Activated CD8-positive, alpha-beta T cell treated with anti-CD3 and anti-CD28 coated beads for 36 hours (primary cell): ENCODE data around the gene BRK1. TPM values are rescaled to one million over a fixed set of nuclear protein-coding genes. Genes with fewer than 3 reads are reported as not detected.
"Not testable (repeated sequence)": the region's sequence is repeated elsewhere in the genome, so short reads cannot be mapped to it uniquely, and the experiment has no call there.

Source experiments
- ATAC-seq: fragments of 200-7000 bp; cut with Tn5 transposase; one replicate; pipeline ENCODE4 v1.10.0; 2021; ENCODE audit warnings: mild to moderate bottlenecking, moderate library complexity
- CTCF ChIA-PET: fragments of 350-600 bp; sonication (Branson Sonifier 250); formaldehyde crosslinking; loops from one replicate; lab custom pipeline; 2021; ENCODE audit warnings: antibody characterized with exemption; lab: Charles Lee
- POLR2A ChIA-PET: fragments of 350-600 bp; sonication (Branson Sonifier 250); formaldehyde crosslinking; loops from one replicate; lab custom pipeline; 2021; ENCODE audit warnings: antibody characterized with exemption; lab: Charles Lee
- DNase-seq: peaks from one replicate; pipeline ENCODE4 v3.0.0-alpha.2; 2020
- H3K27ac Mint-ChIP-seq: one replicate; pipeline ENCODE4 v1.8.0; 2021; ENCODE audit warnings: mild to moderate bottlenecking, mixed read lengths
- H3K27me3 Mint-ChIP-seq: one replicate; pipeline ENCODE4 v1.8.0; 2021; ENCODE audit warnings: mixed read lengths
- H3K36me3 Mint-ChIP-seq: one replicate; pipeline ENCODE4 v1.8.0; 2021; ENCODE audit warnings: low read depth, mixed read lengths
- H3K4me1 Mint-ChIP-seq: one replicate; pipeline ENCODE4 v1.8.0; 2021; ENCODE audit warnings: low read depth, mixed read lengths
- H3K4me3 Mint-ChIP-seq: one replicate; pipeline ENCODE4 v1.8.0; 2021; ENCODE audit warnings: mild to moderate bottlenecking, moderate library complexity, mixed read lengths
- H3K9me3 Mint-ChIP-seq: one replicate; pipeline ENCODE4 v1.8.0; 2021; ENCODE audit warnings: mixed read lengths
- intact Hi-C: fragments of 100-400 bp; cut with micrococcal nuclease; formaldehyde crosslinking; loops from one replicate; pipeline ENCODE4 v1.10.0; 2022
- total RNA-seq, 2 experiments: library from RNA; stranded (reverse); gene quantifications; one replicate each; pipeline ENCODE4 v1.2.3, GENCODE V29; 2021
- TF ChIP-seq, protein P1 (sequence below): fragments of 200-600 bp; IDR thresholded peaks from one replicate; pipeline ENCODE4 v1.8.0; 2022; ENCODE audit warnings: antibody characterized with exemption, mild to moderate bottlenecking

The BRK1 gene
- total RNA-seq, 2 experiments from 2014 or later: 107 to 108 TPM

DNA sequence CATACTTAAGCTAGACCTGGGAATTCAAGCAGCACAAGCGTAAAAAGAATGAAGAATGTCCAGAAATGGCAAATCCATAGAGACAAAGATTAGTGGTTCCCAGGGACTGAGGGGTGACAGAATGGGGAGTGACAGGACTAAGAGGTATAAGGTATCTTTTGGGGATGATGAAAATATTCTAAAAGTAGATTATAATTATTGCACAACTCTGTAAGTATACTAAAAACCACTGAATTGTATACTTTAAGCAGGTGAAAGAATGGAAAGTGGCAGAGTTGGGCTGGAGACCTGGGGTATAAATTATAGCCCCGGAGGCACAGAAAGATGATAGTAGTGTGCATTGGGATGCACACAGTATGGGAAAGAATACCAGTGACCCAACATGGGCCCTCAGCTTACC, 5.6 kb downstream of the BRK1 start:
- peaks cover 45% of the 10 kb centered on the region for H3K4me1 Mint-ChIP-seq
- ATAC-seq (no peak), DNase-seq (no peak)
- intact Hi-C loops: no loop called here
- POLR2A ChIA-PET: interaction anchor here (0.7 kb wide), 1 partner anchor 50 kb away, joined by 4 read pairs; no protein-coding TSS in a partner anchor
- no peak overlapping the region for H3K27ac Mint-ChIP-seq
- peaks cover 46% of the 10 kb centered on the region for H3K36me3 Mint-ChIP-seq
- TF ChIP-seq, protein P1, sequence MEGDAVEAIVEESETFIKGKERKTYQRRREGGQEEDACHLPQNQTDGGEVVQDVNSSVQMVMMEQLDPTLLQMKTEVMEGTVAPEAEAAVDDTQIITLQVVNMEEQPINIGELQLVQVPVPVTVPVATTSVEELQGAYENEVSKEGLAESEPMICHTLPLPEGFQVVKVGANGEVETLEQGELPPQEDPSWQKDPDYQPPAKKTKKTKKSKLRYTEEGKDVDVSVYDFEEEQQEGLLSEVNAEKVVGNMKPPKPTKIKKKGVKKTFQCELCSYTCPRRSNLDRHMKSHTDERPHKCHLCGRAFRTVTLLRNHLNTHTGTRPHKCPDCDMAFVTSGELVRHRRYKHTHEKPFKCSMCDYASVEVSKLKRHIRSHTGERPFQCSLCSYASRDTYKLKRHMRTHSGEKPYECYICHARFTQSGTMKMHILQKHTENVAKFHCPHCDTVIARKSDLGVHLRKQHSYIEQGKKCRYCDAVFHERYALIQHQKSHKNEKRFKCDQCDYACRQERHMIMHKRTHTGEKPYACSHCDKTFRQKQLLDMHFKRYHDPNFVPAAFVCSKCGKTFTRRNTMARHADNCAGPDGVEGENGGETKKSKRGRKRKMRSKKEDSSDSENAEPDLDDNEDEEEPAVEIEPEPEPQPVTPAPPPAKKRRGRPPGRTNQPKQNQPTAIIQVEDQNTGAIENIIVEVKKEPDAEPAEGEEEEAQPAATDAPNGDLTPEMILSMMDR: no peak
- no peaks in the 10 kb centered on the region for H3K9me3 Mint-ChIP-seq
- CTCF ChIA-PET: no interaction called here
- no peak overlapping the region for H3K4me3 Mint-ChIP-seq
- no peaks in the 10 kb centered on the region for H3K27me3 Mint-ChIP-seq

DNA sequence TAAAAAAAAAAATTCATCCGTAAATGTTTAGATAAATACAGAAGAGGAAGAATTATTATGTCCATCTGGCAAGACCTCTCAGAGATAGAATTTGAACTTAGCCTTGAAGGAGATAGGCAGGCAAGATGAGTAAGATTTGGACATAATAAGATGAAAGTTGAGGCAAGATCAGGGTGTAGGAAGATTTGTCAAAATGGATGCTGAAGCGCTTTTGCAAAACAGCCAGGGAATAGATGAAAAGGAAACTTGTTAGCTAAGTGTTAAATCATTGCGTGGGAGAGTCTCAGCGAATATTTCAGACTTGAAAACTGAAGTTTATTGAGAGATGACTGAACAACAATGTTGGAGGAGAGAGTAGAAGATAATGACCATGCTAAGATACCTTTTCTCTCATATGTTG, 7.2 kb downstream of the BRK1 start:
- no peak for DNase-seq
- ATAC-seq: no peak
- TF ChIP-seq, protein P1: no peak
- ChIA-PET CTCF (no interaction called here), POLR2A (interaction anchor here (0.6 to 1.4 kb wide), 3 partner anchors 8 to 140 kb away, joined by 3 read pairs; no protein-coding TSS in a partner anchor)
- intact Hi-C loops: no loop called here
- H3K36me3 Mint-ChIP-seq: peaks cover 52% of the 10 kb centered on the region
- H3K9me3 Mint-ChIP-seq: no peaks in the 10 kb centered on the region
- H3K27ac Mint-ChIP-seq: peak overlapping the region; percentile 27
- H3K4me1 Mint-ChIP-seq: peaks cover 36% of the 10 kb centered on the region
- no peak overlapping the region for H3K4me3 Mint-ChIP-seq
- H3K27me3 Mint-ChIP-seq: no peaks in the 10 kb centered on the region

DNA sequence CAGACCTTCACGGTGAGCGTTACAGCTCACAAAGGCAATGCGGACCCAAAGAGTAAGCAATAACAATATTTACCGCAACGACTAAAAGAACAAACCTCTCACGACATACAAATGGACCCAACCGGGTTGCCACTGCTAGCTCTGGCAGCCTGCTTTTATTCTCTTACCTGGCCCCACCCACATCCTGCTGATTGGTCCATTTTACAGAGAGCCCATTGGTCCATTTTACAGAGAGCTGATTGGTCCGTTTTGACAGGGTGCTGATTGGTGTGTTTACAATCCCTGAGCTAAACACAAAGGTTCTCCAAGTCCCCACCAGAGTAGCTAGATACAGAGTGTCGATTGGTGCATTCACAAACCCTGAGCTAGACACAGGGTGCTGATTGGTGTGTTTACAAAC, 20.4 kb downstream of the BRK1 start:
- ChIA-PET CTCF (interaction anchor here (1.2 kb wide), 1 partner anchor 127 kb away, joined by 4 read pairs; no protein-coding TSS in a partner anchor), POLR2A (interaction anchor here (0.6 to 1.5 kb wide), 2 partner anchors 13 to 106 kb away, joined by 3 read pairs; no protein-coding TSS in a partner anchor)
- intact Hi-C loops, H3K27me3 Mint-ChIP-seq, H3K27ac Mint-ChIP-seq, ATAC-seq, H3K4me3 Mint-ChIP-seq, H3K9me3 Mint-ChIP-seq, H3K36me3 Mint-ChIP-seq, H3K4me1 Mint-ChIP-seq: not testable (repeated sequence)
- DNase-seq: peak; percentile 35

DNA sequence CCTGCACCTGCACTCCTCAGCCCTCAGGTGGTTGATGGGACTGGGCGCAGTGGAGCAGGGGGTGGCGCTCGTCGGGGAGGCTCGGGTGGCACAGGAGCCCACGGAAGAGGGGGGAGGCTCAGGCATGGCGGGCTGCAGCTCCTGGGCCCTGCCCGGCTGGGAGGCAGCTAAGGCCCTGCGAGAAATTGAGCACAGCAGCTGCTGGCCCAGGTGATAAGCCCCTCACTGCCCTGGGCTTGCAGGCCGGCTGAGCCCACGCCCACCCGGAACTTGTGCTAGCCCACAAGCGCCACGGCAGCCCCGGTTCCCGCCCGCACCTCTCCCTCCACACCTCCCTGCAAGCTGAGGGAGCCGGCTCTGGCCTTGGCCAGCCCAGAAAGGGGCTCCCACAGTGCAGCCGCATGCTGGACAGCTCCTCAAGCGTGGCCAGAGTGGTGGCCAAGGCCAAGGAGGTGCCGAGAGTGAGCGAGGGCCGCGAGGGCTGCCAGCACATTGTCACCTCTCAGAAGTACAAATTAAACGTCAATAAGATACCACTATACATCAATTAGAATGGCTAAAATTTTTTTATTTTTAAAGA, 21.0 kb downstream of the BRK1 start:
- Mint-ChIP-seq H3K27me3 (no peaks in the 10 kb centered on the region), H3K4me1 (no peaks in the 10 kb centered on the region), H3K36me3 (no peaks in the 10 kb centered on the region), H3K4me3 (no peak overlapping the region), H3K9me3 (peaks cover 1% of the 10 kb centered on the region), H3K27ac (no peak overlapping the region)
- ChIA-PET POLR2A (no interaction called here), CTCF (no interaction called here)
- TF ChIP-seq, protein P1: no peak
- DNase-seq: no peak
- intact Hi-C loops: no loop called here
- no peak for ATAC-seq

DNA sequence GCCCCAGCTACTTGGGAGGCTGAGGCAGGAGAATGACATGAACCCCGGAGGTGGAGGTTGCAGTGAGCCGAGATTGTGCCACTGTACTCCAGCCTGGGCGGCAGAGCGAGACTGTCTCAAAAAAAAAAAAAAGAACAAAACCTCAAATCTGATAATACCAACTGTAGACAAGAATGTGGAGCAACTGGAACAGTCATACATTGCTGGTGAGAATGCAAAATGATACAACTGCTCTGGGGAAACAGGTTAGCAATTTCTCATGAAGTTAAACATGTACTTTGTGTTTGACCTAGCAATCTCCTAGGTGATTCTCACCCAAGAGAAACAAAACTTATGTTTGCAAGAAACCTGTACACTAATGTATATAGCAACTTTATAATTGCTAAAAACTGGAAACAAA, 21.7 kb downstream of the BRK1 start:
- Mint-ChIP-seq H3K27ac (no peak overlapping the region), H3K9me3 (peaks cover 1% of the 10 kb centered on the region), H3K4me3 (no peak overlapping the region), H3K36me3 (no peaks in the 10 kb centered on the region), H3K4me1 (no peaks in the 10 kb centered on the region), H3K27me3 (no peaks in the 10 kb centered on the region)
- POLR2A ChIA-PET: no interaction called here
- DNase-seq (no peak), ATAC-seq (no peak)
- intact Hi-C loops: no loop called here
- TF ChIP-seq, protein P1: no peak
- CTCF ChIA-PET: no interaction called here
